Measurements from ENCODE around the gene HSD17B3.

HSD17B3 gene

DNA sequence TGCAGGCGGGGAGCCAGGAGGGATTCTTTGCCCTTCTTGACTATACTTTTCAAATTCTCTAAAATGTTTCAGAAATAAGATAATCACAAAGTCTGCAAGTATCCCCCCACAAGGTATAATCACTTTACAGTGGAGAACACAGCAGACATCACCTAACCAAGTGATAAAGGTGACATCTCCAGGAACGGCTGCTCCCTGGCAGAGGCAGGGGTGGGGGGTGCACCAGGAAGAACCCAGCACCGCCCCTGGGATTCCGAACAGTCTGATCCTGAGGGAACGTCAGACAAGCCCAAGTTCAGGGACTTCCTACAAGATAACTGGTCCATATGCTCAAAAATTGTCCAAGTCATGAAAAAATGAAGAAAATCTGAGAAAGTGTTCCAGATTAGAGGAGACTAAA is 85.4 kb downstream of the HSD17B3 start:
- Histone ChIP-seq H3K27ac (ENCODE audit: low read length) (no peak overlapping the region), H3K4me3 (ENCODE audit: low read length) (no peak overlapping the region), H3K9me3 (ENCODE audit: insufficient read depth, low read length) (no peaks in the 10 kb centered on the region), H3K36me3 (replicated peaks; ENCODE audit: low read depth, low read length) (no peaks in the 10 kb centered on the region), H3K4me2 (ENCODE audit: low read length) (no peak overlapping the region), H3K79me2 (ENCODE audit: low read length) (no peaks in the 10 kb centered on the region), H2AFZ (ENCODE audit: low read depth, low read length) (no peak overlapping the region), H4K20me1 (ENCODE audit: insufficient read depth, low read length) (no peaks in the 10 kb centered on the region), H3K9ac (ENCODE audit: low read length) (no peak overlapping the region), H3K4me1 (ENCODE audit: low read length) (peaks cover 3% of the 10 kb centered on the region; the same call in 1 of the 2 replicates), H3K27me3 (ENCODE audit: low read depth, low read length) (peaks cover 21% of the 10 kb centered on the region; the same call in 1 of the 2 replicates)
- TF ChIP-seq EZH2phosphoT487 (IDR thresholded peaks at IDR 0.05; ENCODE audit: low read depth) = no peak
- TF ChIP-seq, protein P1, sequence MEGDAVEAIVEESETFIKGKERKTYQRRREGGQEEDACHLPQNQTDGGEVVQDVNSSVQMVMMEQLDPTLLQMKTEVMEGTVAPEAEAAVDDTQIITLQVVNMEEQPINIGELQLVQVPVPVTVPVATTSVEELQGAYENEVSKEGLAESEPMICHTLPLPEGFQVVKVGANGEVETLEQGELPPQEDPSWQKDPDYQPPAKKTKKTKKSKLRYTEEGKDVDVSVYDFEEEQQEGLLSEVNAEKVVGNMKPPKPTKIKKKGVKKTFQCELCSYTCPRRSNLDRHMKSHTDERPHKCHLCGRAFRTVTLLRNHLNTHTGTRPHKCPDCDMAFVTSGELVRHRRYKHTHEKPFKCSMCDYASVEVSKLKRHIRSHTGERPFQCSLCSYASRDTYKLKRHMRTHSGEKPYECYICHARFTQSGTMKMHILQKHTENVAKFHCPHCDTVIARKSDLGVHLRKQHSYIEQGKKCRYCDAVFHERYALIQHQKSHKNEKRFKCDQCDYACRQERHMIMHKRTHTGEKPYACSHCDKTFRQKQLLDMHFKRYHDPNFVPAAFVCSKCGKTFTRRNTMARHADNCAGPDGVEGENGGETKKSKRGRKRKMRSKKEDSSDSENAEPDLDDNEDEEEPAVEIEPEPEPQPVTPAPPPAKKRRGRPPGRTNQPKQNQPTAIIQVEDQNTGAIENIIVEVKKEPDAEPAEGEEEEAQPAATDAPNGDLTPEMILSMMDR (IDR thresholded peaks at IDR 0.05; ENCODE audit: low read depth, low read length) = no peak

DNA sequence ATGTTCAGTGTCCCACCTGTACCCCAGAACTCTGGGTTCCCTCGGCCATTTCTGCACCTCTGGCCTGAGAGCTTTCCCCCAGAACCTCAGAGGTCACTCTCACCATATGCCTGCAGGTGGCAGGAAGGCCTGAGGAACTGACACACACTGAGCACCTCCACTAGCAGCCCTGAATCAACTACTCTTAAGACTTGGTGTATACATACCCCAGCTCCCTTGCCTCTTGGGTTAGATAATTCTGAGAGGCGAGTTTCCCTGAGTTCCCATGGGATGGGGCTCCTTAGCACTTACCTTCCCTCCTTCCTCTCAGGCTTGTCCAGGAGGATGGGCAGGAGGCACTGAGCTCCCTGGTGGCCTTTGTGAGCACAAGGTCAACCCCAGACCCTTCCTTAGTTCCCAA is 86.1 kb downstream of the HSD17B3 start:
- Histone ChIP-seq H3K9ac (ENCODE audit: low read length) (no peak overlapping the region), H3K27ac (ENCODE audit: low read length) (no peak overlapping the region), H3K36me3 (replicated peaks; ENCODE audit: low read depth, low read length) (no peaks in the 10 kb centered on the region)

DNA sequence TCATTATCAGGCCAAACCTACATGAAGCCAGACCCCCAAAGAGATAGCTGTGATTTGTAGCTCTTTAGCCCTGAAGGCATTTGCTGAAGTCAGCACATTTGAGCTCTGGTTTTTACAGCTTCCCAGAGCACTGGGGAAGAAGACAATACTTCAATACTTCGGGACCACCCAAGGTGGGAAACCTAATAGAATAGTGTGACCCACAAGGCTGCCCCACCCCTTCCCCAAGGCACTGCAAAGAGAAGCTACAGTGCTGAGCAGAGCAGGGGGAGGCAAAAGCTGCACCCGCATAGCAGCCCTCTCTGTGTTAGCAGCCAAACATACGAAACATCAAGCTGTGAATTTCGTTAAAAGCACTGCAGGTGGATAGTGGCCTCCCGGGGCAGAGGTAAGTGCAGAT is 87.3 kb downstream of the HSD17B3 start:
- Histone ChIP-seq H3K79me2 (ENCODE audit: low read length) (no peaks in the 10 kb centered on the region), H3K9me3 (ENCODE audit: insufficient read depth, low read length) (no peaks in the 10 kb centered on the region), H3K9ac (ENCODE audit: low read length) (no peak overlapping the region), H3K27me3 (ENCODE audit: low read depth, low read length) (peaks cover 21% of the 10 kb centered on the region; the same call in 1 of the 2 replicates), H3K4me1 (ENCODE audit: low read length) (peaks cover 3% of the 10 kb centered on the region; the same call in 1 of the 2 replicates), H3K27ac (ENCODE audit: low read length) (no peak overlapping the region), H3K36me3 (replicated peaks; ENCODE audit: low read depth, low read length) (no peaks in the 10 kb centered on the region), H3K4me3 (ENCODE audit: low read length) (no peak overlapping the region), H4K20me1 (ENCODE audit: insufficient read depth, low read length) (no peaks in the 10 kb centered on the region), H2AFZ (ENCODE audit: low read depth, low read length) (no peak overlapping the region), H3K4me2 (ENCODE audit: low read length) (no peak overlapping the region)
- TF ChIP-seq EZH2phosphoT487 (IDR thresholded peaks at IDR 0.05; ENCODE audit: low read depth) = no peak
- TF ChIP-seq, protein P1 (IDR thresholded peaks at IDR 0.05; ENCODE audit: low read depth, low read length) = no peak

More for the DNA sequence above, 86.1 kb downstream of the HSD17B3 start:
- TF ChIP-seq, protein P1 (IDR thresholded peaks at IDR 0.05; ENCODE audit: low read depth, low read length) = no peak
- no peak for TF ChIP-seq EZH2phosphoT487 (IDR thresholded peaks at IDR 0.05; ENCODE audit: low read depth)
- H3K27me3 ChIP-seq (ENCODE audit: low read depth, low read length) = peaks cover 21% of the 10 kb centered on the region; the same call in 1 of the 2 replicates
- H3K4me3 ChIP-seq (ENCODE audit: low read length) = no peak overlapping the region
- H3K9me3 ChIP-seq (ENCODE audit: insufficient read depth, low read length) = no peaks in the 10 kb centered on the region
- no peak overlapping the region for H3K4me2 ChIP-seq (ENCODE audit: low read length)
- H3K4me1 ChIP-seq (ENCODE audit: low read length) = peaks cover 3% of the 10 kb centered on the region; the same call in 1 of the 2 replicates
- H3K79me2 ChIP-seq (ENCODE audit: low read length) = no peaks in the 10 kb centered on the region
- no peaks in the 10 kb centered on the region for H4K20me1 ChIP-seq (ENCODE audit: insufficient read depth, low read length)
- H2AFZ ChIP-seq (ENCODE audit: low read depth, low read length) = no peak overlapping the region

DNA sequence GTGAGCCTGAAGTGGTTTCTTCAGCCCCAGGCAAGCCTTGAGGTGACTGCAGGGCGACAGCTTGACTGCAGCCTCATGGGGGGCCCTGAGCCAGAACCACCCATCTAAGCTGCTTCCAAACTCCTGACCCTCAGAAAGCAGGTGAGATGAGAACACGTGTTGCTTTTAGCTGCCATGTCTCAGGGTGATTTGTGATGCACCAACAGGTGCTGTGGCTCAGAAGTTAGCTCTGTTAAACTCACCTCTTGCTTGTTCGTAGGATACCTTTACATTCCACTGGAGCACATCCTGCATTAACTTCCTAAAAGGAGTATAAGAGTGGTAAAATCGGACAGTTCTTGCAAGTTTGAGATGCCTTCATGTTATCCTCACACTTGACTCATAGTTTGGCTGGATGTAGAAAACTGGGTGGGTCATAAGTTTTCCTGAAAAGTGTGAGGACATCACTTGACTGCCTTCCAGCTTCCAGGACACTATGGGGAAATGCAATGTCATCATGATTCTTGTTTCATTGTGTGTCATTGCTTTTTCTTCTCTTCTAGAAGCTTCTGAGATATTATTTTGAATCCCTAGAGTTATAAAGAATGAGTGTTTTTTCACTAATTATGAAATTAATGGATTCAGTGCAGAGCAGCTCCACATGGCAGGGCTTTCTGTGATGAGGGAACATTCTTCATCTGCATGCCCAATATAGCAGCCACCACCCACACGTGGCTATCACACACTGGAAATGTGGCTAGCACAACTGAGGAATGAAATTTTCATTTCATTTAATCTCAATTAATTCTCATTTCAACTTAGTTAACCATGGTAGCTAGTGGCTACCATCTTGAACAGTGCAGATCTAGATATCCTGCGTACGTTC is 92.3 kb downstream of the HSD17B3 start:
- Histone ChIP-seq H3K9ac (ENCODE audit: low read length) (no peak overlapping the region), H3K27me3 (ENCODE audit: low read depth, low read length) (0 out of 2 replicates have a peak, but pooled peaks cover 6% of the 10 kb centered on the region), H2AFZ (ENCODE audit: low read depth, low read length) (no peak overlapping the region), H3K79me2 (ENCODE audit: low read length) (no peaks in the 10 kb centered on the region), H3K27ac (ENCODE audit: low read length) (no peak overlapping the region), H3K4me3 (ENCODE audit: low read length) (no peak overlapping the region), H3K4me2 (ENCODE audit: low read length) (no peak overlapping the region), H3K4me1 (ENCODE audit: low read length) (no peaks in the 10 kb centered on the region), H3K36me3 (replicated peaks; ENCODE audit: low read depth, low read length) (no peaks in the 10 kb centered on the region), H3K9me3 (ENCODE audit: insufficient read depth, low read length) (no peaks in the 10 kb centered on the region), H4K20me1 (ENCODE audit: insufficient read depth, low read length) (no peaks in the 10 kb centered on the region)
- TF ChIP-seq EZH2phosphoT487 (IDR thresholded peaks at IDR 0.05; ENCODE audit: low read depth) = no peak
- TF ChIP-seq, protein P1 (IDR thresholded peaks at IDR 0.05; ENCODE audit: low read depth, low read length) = no peak

Data from OCI-LY3 (cell line).